Upper lobe of right lung (tissue), 1 donor: Measurements from ENCODE around the gene PHF2. TPM values are rescaled to one million over a fixed set of nuclear protein-coding genes. Genes with fewer than 3 reads are reported as not detected.

Source experiments
- ATAC-seq: fragments of 200-7000 bp; cut with Tn5 transposase; one replicate; pipeline ENCODE4 v1.9.1; 2020; ENCODE audit warnings: mild to moderate bottlenecking, moderate library complexity
- DNase-seq: peaks from one replicate; pipeline ENCODE4 v3.0.0-alpha.2; 2020
- H3K27ac ChIP-seq: fragments of 200-600 bp; one replicate; pipeline ENCODE4 v1.8.0; 2022
- H3K27me3 ChIP-seq: fragments of 200-600 bp; one replicate; pipeline ENCODE4 v1.8.0; 2022; ENCODE audit warnings: mild to moderate bottlenecking
- H3K36me3 ChIP-seq: fragments of 200-600 bp; one replicate; pipeline ENCODE4 v1.8.0; 2022
- H3K4me1 ChIP-seq: fragments of 200-600 bp; one replicate; pipeline ENCODE4 v1.8.0; 2022
- H3K4me3 ChIP-seq: fragments of 200-600 bp; one replicate; pipeline ENCODE4 v1.8.0; 2022; ENCODE audit warnings: mild to moderate bottlenecking
- H3K9me3 ChIP-seq: fragments of 200-600 bp; one replicate; pipeline ENCODE4 v1.8.0; 2022
- intact Hi-C: fragments of 100-400 bp; cut with DNase I; formaldehyde crosslinking; loops from one replicate; pipeline ENCODE4 v1.11.0; 2022
- total RNA-seq: library from RNA; stranded (reverse); fragmentation: NEBNext Ultra II Directional; extraction: Animal tissue kit (Norgen Biotek cat#: 25700); gene quantifications from one replicate; pipeline ENCODE4 v1.2.1, GENCODE V29; 2021
- TF ChIP-seq, protein P1 (sequence below): fragments of 200-600 bp; IDR thresholded peaks from one replicate; pipeline ENCODE4 v1.8.0; 2022; ENCODE audit warnings: antibody characterized with exemption
- donor health status: DM: no; HTN: yes; CAD: no; lungs with severe emphysema.

PHF2 gene
- total RNA-seq, 1 donor from 2014 or later, result 37.0 TPM

- H3K4me1 ChIP-seq, result no peaks in the 10 kb centered on the region
- DNase-seq (peak; percentile 35), ATAC-seq (no peak)
- H3K9me3 ChIP-seq, result no peaks in the 10 kb centered on the region
- no peak overlapping the region for H3K4me3 ChIP-seq
- peaks cover 48% of the 10 kb centered on the region for H3K36me3 ChIP-seq
- TF ChIP-seq, protein P1, sequence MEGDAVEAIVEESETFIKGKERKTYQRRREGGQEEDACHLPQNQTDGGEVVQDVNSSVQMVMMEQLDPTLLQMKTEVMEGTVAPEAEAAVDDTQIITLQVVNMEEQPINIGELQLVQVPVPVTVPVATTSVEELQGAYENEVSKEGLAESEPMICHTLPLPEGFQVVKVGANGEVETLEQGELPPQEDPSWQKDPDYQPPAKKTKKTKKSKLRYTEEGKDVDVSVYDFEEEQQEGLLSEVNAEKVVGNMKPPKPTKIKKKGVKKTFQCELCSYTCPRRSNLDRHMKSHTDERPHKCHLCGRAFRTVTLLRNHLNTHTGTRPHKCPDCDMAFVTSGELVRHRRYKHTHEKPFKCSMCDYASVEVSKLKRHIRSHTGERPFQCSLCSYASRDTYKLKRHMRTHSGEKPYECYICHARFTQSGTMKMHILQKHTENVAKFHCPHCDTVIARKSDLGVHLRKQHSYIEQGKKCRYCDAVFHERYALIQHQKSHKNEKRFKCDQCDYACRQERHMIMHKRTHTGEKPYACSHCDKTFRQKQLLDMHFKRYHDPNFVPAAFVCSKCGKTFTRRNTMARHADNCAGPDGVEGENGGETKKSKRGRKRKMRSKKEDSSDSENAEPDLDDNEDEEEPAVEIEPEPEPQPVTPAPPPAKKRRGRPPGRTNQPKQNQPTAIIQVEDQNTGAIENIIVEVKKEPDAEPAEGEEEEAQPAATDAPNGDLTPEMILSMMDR, result no peak
- intact Hi-C loops, result no loop called here
- H3K27me3 ChIP-seq, result no peaks in the 10 kb centered on the region
- H3K27ac ChIP-seq, result no peak overlapping the region
Measured at GRCh38 chr9:93660352-93661046, 84.1 kb downstream of the PHF2 start.

GRCh38 chr9:93661591-93661990, 85.2 kb downstream of the PHF2 start:
- Histone ChIP-seq H3K27me3 (no peaks in the 10 kb centered on the region), H3K27ac (no peak overlapping the region), H3K36me3 (peaks cover 45% of the 10 kb centered on the region), H3K4me3 (no peak overlapping the region), H3K4me1 (no peaks in the 10 kb centered on the region), H3K9me3 (no peaks in the 10 kb centered on the region)
- intact Hi-C loops, result no loop called here
- TF ChIP-seq, protein P1, result no peak
- DNase-seq (no peak), ATAC-seq (no peak)

DNA sequence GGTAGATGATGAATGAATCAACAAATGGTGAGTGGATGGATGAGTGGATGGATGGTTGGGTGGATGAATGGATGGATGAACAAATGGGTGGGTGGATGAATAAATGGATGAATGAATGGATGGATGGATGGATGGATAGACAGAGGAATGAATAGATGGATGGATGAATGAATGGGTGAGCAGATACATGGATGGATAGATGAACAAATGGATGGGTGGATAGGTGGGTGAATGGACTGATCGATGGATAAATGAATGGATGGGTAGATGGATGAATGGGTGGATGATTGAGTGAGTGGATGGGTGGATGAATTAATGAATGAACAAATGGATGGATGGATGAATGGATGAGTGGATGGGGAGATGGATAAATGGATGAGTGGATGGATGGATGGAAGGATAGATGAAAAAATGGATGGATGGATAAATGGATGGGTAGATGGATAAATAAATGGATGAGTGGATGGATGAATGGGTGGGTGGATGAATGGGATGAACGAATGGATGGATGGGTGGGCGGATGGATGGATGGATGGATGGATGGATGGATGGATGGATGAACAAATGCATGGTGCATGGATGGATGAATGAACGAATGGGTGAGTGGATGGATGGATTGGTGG, 85.7 kb downstream of the PHF2 start:
- Histone ChIP-seq H3K36me3 (peaks cover 50% of the 10 kb centered on the region), H3K9me3 (no peaks in the 10 kb centered on the region), H3K27ac (no peak overlapping the region), H3K4me3 (no peak overlapping the region), H3K4me1 (no peaks in the 10 kb centered on the region), H3K27me3 (no peaks in the 10 kb centered on the region)
- ATAC-seq (no peak), DNase-seq (no peak)
- intact Hi-C loops, result no loop called here
- TF ChIP-seq, protein P1, result no peak

GRCh38 chr9:93662952-93663572, 86.7 kb downstream of the PHF2 start:
- Histone ChIP-seq H3K27ac (no peak overlapping the region), H3K9me3 (no peaks in the 10 kb centered on the region), H3K4me1 (no peaks in the 10 kb centered on the region), H3K36me3 (peaks cover 58% of the 10 kb centered on the region), H3K4me3 (no peak overlapping the region), H3K27me3 (no peaks in the 10 kb centered on the region)
- peak; percentile 6 for DNase-seq
- TF ChIP-seq, protein P1, result no peak
- intact Hi-C loops, result no loop called here
- ATAC-seq, result no peak

GRCh38 chr9:93663877-93664548, 87.6 kb downstream of the PHF2 start:
- intact Hi-C loops, result no loop called here
- TF ChIP-seq, protein P1, result no peak
- DNase-seq (peak; percentile 46), ATAC-seq (peak; percentile 4)
- H3K27me3 ChIP-seq, result no peaks in the 10 kb centered on the region
- H3K4me3 ChIP-seq, result no peak overlapping the region
- H3K4me1 ChIP-seq, result no peaks in the 10 kb centered on the region
- peaks cover 54% of the 10 kb centered on the region for H3K36me3 ChIP-seq
- H3K27ac ChIP-seq, result no peak overlapping the region
- H3K9me3 ChIP-seq, result no peaks in the 10 kb centered on the region
